Smooth muscle cell (in vitro differentiated cells): ENCODE results near the gene PCNP. TPM values are rescaled to one million over a fixed set of nuclear protein-coding genes. Genes with fewer than 3 reads are reported as not detected.
"Not testable (repeated sequence)": the region's sequence is repeated elsewhere in the genome, so short reads cannot be mapped to it uniquely, and the experiment has no call there.

ENCODE experiments used
- DNase-seq: peaks from one replicate; lab custom pipeline; 2025; ENCODE audit not compliant: unreplicated experiment; lab: John Stamatoyannopoulos, UW
- H2AFZ ChIP-seq: fragments of 200-600 bp; sonication (generic); 2 replicates; pipeline ENCODE4 v1.6.0; 2016; ENCODE audit warnings: antibody characterized with exemption, low read depth, mild to moderate bottlenecking
- H3F3A ChIP-seq: fragments of 200-600 bp; sonication (generic); 2 replicates; pipeline ENCODE4 v1.6.0; 2017; ENCODE audit warnings: antibody characterized with exemption, low read depth
- H3K27ac ChIP-seq: fragments of 200-600 bp; sonication (generic); 2 replicates; pipeline ENCODE4 v1.5.1; 2016; ENCODE audit warnings: low read depth, mild to moderate bottlenecking
- H3K27me3 ChIP-seq: fragments of 200-600 bp; sonication (generic); 2 replicates; pipeline ENCODE4 v1.6.1; 2016; ENCODE audit warnings: low read depth, mild to moderate bottlenecking
- H3K36me3 ChIP-seq: fragments of 200-600 bp; sonication (generic); 2 replicates; pipeline ENCODE4 v1.5.1; 2016; ENCODE audit warnings: low read depth
- H3K4me1 ChIP-seq: fragments of 200-600 bp; sonication (generic); 2 replicates; pipeline ENCODE4 v1.5.1; 2016; ENCODE audit warnings: low read depth
- H3K4me2 ChIP-seq: fragments of 200-600 bp; sonication (generic); 2 replicates; pipeline ENCODE4 v1.6.0; 2016; ENCODE audit warnings: mild to moderate bottlenecking
- H3K4me3 ChIP-seq: fragments of 200-600 bp; sonication (generic); 2 replicates; pipeline ENCODE4 v1.5.1; 2016; ENCODE audit warnings: mild to moderate bottlenecking
- H3K79me2 ChIP-seq: fragments of 200-600 bp; sonication (generic); 2 replicates; pipeline ENCODE4 v1.6.0; 2016; ENCODE audit warnings: low read depth, mild to moderate bottlenecking
- H3K9ac ChIP-seq: fragments of 200-600 bp; sonication (generic); 2 replicates; pipeline ENCODE4 v1.6.0; 2016; ENCODE audit warnings: low read depth
- H3K9me3 ChIP-seq: fragments of 200-600 bp; sonication (generic); replicated peaks from 2 replicates; pipeline ENCODE4 v1.5.1; 2016; ENCODE audit warnings: low read depth
- H4K20me1 ChIP-seq: fragments of 200-600 bp; sonication (generic); 2 replicates; pipeline ENCODE4 v1.6.0; 2016; ENCODE audit warnings: low read depth
- CTCF ChIP-seq: fragments of 200-600 bp; sonication (generic); IDR thresholded peaks from 2 replicates; pipeline ENCODE4 v1.5.1; 2017; ENCODE audit warnings: borderline replicate concordance, mild to moderate bottlenecking, antibody characterized with exemption; ENCODE audit not compliant: insufficient read depth, poor library complexity, severe bottlenecking
- WGBS: methylation state at CpG from one replicate; pipeline ENCODE4 v1.1.7; 2016; ENCODE audit warnings: low lambda C conversion rate; 5-methylcytosine and 5-hydroxymethylcytosine counted together
- polyA plus RNA-seq: library from polyadenylated mRNA; unstranded; fragments of >200 nt; fragmentation: Nextera tagmentation; extraction: Ambion mirVana; gene quantifications from 2 replicates; pipeline ENCODE4 v1.2.1, GENCODE V29; 2016
- total RNA-seq: library from RNA; depleted of rRNA; stranded (reverse); fragments of >200 nt; gene quantifications from 2 replicates; pipeline ENCODE4 v1.2.3, GENCODE V29; 2014

The PCNP gene
- total and polyA plus RNA-seq, 2 experiments from 2014 or later = 105 to 137 TPM

GRCh38 chr3:101548527-101549105 is 25.4 kb upstream of the PCNP start:
- Histone ChIP-seq H3K4me2 (no peak overlapping the region), H3K36me3 (no peaks in the 10 kb centered on the region), H3K27me3 (no peaks in the 10 kb centered on the region), H3K9ac (no peak overlapping the region), H3K79me2 (no peaks in the 10 kb centered on the region), H3F3A (no peaks in the 10 kb centered on the region), H4K20me1 (no peaks in the 10 kb centered on the region), H2AFZ (no peak overlapping the region), H3K4me1 (no peaks in the 10 kb centered on the region), H3K27ac (no peak overlapping the region), H3K4me3 (no peak overlapping the region), H3K9me3 (no peaks in the 10 kb centered on the region)
- TF ChIP-seq CTCF = no peak
- no peak for DNase-seq
- WGBS = 84% methylated on average over 2 of the region's 2 CpGs

DNA sequence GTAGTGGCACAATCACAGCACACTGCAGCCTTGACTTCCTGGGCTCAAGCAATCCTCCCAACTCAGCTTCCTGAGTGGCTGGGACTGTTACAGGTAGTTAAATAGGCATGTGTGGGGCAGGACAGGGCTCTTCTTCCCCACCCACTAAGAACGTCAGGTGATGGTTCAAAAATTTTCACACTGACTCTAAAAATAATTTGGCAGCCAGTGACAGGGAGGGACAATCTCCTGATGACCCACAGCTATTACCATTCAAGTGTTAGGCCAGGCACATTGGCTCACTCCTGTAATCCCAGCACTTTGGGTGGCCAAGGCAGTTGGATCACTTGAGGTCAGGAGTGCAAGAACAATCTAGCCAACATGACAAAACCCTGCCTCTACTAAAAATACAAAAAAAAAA is 24.5 kb upstream of the PCNP start:
- no peak overlapping the region for H3K27ac ChIP-seq
- H3K36me3 ChIP-seq = no peaks in the 10 kb centered on the region
- no peak overlapping the region for H2AFZ ChIP-seq
- no peak for TF ChIP-seq CTCF
- no peak overlapping the region for H3K9ac ChIP-seq
- no peaks in the 10 kb centered on the region for H3K4me1 ChIP-seq
- WGBS = 89% methylated on average over 1 of the region's 1 CpG
- H3F3A ChIP-seq = no peaks in the 10 kb centered on the region
- H3K27me3 ChIP-seq = no peaks in the 10 kb centered on the region
- H3K9me3 ChIP-seq = no peaks in the 10 kb centered on the region
- no peak for DNase-seq
- no peak overlapping the region for H3K4me2 ChIP-seq
- H4K20me1 ChIP-seq = no peaks in the 10 kb centered on the region
- no peaks in the 10 kb centered on the region for H3K79me2 ChIP-seq
- no peak overlapping the region for H3K4me3 ChIP-seq

DNA sequence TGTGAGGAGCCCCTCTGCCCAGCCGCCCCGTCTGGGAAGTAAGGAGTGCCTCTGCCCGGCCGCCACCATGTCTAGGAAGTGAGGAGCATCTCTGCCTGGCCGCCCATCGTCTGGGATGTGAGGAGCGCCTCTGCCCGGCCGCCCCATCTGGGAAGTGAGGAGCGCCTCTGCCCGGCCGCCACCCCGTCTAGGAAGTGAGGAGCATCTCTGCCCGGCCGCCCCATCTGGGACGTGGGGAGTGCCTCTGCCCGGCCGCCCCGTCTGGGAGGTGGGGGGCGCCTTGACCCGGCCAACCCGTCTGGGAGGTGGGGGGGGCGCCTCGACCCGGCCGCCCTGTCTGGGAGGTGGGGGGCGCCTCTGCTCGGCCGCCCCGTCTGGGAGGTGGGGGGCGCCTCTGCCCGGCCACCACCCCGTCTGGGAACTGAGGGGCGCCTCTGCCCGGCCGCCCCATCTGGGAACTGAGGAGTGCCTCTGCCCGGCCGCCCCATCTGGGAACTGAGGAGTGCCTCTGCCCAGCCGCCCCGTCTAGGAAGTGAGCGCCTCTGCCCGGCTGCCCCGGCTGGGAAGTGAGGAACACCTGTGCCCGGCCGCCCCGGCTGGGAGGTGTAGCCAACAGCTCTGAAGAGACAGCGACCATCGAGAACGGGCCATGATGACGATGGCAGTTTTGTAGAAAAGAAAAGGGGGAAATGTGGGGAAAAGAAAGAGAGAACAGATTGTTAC is 22.5 kb upstream of the PCNP start:
- DNase-seq, H3F3A ChIP-seq, H3K79me2 ChIP-seq, H3K9ac ChIP-seq, H2AFZ ChIP-seq, H4K20me1 ChIP-seq, H3K4me2 ChIP-seq, H3K4me1 ChIP-seq, H3K36me3 ChIP-seq, H3K27ac ChIP-seq, H3K27me3 ChIP-seq, H3K9me3 ChIP-seq, H3K4me3 ChIP-seq: not testable (repeated sequence)
- 97% methylated on average over 23 of the region's 50 CpGs for WGBS

DNA sequence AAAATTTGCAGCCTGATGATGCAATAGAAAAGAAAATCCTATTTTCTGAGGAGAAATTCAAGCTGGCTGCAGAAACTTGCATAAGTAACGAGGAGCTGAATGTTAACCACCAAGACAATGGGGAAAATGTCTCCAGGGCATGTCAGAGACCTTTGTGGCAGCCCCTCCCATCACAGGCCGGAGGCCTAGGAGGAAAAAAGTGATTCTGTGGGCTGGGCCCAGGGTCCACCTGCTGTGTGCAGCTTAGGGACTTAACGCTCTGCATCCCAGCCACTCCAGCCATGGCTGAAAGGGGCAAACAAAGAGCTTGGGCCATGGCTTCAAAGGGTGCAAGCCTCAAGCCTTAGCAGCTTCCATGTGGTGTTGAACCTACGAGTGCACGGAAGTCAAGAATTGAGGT is 20.6 kb upstream of the PCNP start:
- H3K36me3 ChIP-seq, H3K79me2 ChIP-seq: not testable (repeated sequence)

More for the DNA sequence above, 20.6 kb upstream of the PCNP start:
- not testable (repeated sequence) for H3F3A ChIP-seq, H3K9me3 ChIP-seq, DNase-seq, H3K27me3 ChIP-seq, H3K27ac ChIP-seq, H3K4me3 ChIP-seq, H3K4me1 ChIP-seq, H2AFZ ChIP-seq, H4K20me1 ChIP-seq, H3K9ac ChIP-seq, H3K4me2 ChIP-seq
- WGBS = 84% methylated on average over 5 of the region's 5 CpGs
